A549 (cell line): ENCODE data around the gene ATG13.

Experiments used
- CBX8 ChIP-seq: fragments of 200-600 bp; sonication (generic); IDR thresholded peaks from 2 replicates; pipeline ENCODE4 v1.6.1; 2016
- CHD4 ChIP-seq: fragments of 200-600 bp; sonication (generic); IDR thresholded peaks from 2 replicates; pipeline ENCODE4 v1.6.1; 2016; ENCODE audit warnings: antibody characterized with exemption, mild to moderate bottlenecking, borderline replicate concordance
- NFE2L2 ChIP-seq: fragments of 150-350 bp; conservative IDR thresholded peaks from 2 replicates; pipeline ENCODE4 v1.6.1; 2014; ENCODE audit warnings: low read length
- NR3C1 ChIP-seq: fragments of >200 bp; sonication (Bioruptor Twin); formaldehyde crosslinking; IDR thresholded peaks from 3 replicates; pipeline ENCODE4 v1.6.1; 2017
- RAD21 ChIP-seq, 2 experiments: fragments of >200 bp in 1 of 2; sonication (Bioruptor Twin) in 1 of 2; formaldehyde crosslinking in 1 of 2; IDR thresholded peaks in 1 of 2; conservative IDR thresholded peaks in 1 of 2; 2 replicates in 1 of 2; 3 replicates in 1 of 2; pipeline ENCODE4 v1.6.1; 2012 to 2018; ENCODE audit warnings: inconsistent platforms in 1 of 2
- RCOR1 ChIP-seq: fragments of 150-350 bp; IDR thresholded peaks from 2 replicates; pipeline ENCODE4 v1.6.1; 2014; ENCODE audit warnings: antibody characterized with exemption, low read length, low read depth
- RFX5 ChIP-seq: fragments of 450-650 bp; IDR thresholded peaks from 2 replicates; pipeline ENCODE4 v1.7.1; 2014; ENCODE audit warnings: antibody characterized with exemption, mild to moderate bottlenecking, moderate library complexity
- RNF2 ChIP-seq: fragments of 200-600 bp; sonication (generic); IDR thresholded peaks from 2 replicates; pipeline ENCODE4 v1.6.1; 2016; ENCODE audit warnings: low read depth, mild to moderate bottlenecking, antibody characterized with exemption, moderate library complexity, borderline replicate concordance
- TF ChIP-seq, protein P1 (sequence below): fragments of >200 bp; sonication (Bioruptor Twin); formaldehyde crosslinking; IDR thresholded peaks from 3 replicates; pipeline ENCODE4 v1.5.1; 2016

GRCh38 chr11:46618837-46619236, 1.5 kb downstream of the ATG13 start:
- TF ChIP-seq RCOR1 = no peak
- TF ChIP-seq, protein P1, sequence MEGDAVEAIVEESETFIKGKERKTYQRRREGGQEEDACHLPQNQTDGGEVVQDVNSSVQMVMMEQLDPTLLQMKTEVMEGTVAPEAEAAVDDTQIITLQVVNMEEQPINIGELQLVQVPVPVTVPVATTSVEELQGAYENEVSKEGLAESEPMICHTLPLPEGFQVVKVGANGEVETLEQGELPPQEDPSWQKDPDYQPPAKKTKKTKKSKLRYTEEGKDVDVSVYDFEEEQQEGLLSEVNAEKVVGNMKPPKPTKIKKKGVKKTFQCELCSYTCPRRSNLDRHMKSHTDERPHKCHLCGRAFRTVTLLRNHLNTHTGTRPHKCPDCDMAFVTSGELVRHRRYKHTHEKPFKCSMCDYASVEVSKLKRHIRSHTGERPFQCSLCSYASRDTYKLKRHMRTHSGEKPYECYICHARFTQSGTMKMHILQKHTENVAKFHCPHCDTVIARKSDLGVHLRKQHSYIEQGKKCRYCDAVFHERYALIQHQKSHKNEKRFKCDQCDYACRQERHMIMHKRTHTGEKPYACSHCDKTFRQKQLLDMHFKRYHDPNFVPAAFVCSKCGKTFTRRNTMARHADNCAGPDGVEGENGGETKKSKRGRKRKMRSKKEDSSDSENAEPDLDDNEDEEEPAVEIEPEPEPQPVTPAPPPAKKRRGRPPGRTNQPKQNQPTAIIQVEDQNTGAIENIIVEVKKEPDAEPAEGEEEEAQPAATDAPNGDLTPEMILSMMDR = no peak
- no peak for TF ChIP-seq NR3C1
- TF ChIP-seq RAD21 (conservative IDR thresholded peaks at IDR 0.05 in 1 of 2, IDR thresholded peaks at IDR 0.05 in 1 of 2) = no peak
- TF ChIP-seq RNF2 = no peak
- no peak for TF ChIP-seq RFX5
- no peak for TF ChIP-seq CBX8
- TF ChIP-seq CHD4 = no peak
- no peak for TF ChIP-seq NFE2L2
